ENCODE results near the gene PTPRM. TPM values are rescaled to one million over a fixed set of nuclear protein-coding genes. Genes with fewer than 3 reads are reported as not detected.

Gene PTPRM
- total RNA-seq, 1 donor from 2014 or later = 4.5 TPM

- Mint-ChIP-seq H3K27ac (no peak overlapping the region), H3K4me3 (ENCODE audit: low read depth) (no peak overlapping the region), H3K27me3 (ENCODE audit: low read depth) (no peaks in the 10 kb centered on the region), H3K4me1 (ENCODE audit: low read depth) (no peaks in the 10 kb centered on the region), H3K36me3 (ENCODE audit: low read depth) (no peaks in the 10 kb centered on the region), H3K9me3 (peaks cover 2% of the 10 kb centered on the region)
- intact Hi-C loops (cut with micrococcal nuclease) = no loop called here
- no peak for DNase-seq (ENCODE audit: low spot score)
Measured at GRCh38 chr18:7871560-7872456, 304.7 kb downstream of the PTPRM start.

DNA sequence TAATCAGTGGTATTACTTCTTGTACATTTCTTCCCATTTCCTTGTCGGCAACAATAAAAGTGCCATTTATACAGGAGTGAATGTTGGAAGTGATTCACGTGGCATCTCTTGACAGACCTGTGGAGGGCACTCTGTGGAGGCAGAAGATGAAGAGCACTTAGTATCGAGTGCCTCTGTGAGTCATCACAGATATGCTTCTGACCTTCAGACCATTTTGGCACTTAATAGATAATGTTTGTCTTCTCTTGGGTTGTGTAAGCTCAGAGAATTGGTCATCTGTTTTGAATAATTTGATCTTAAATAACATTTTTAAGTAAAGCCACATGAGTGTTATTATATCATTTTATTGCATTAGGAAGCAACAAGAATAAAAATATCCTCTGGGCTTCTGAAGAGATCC, 305.5 kb downstream of the PTPRM start:
- DNase-seq (ENCODE audit: low spot score) = no peak
- no peak overlapping the region for H3K4me3 Mint-ChIP-seq (ENCODE audit: low read depth)
- no peaks in the 10 kb centered on the region for H3K9me3 Mint-ChIP-seq
- H3K4me1 Mint-ChIP-seq (ENCODE audit: low read depth) = no peaks in the 10 kb centered on the region
- H3K27me3 Mint-ChIP-seq (ENCODE audit: low read depth) = no peaks in the 10 kb centered on the region
- H3K36me3 Mint-ChIP-seq (ENCODE audit: low read depth) = no peaks in the 10 kb centered on the region
- no peak overlapping the region for H3K27ac Mint-ChIP-seq
- intact Hi-C loops (cut with micrococcal nuclease) = no loop called here

- H3K36me3 Mint-ChIP-seq (ENCODE audit: low read depth) = no peaks in the 10 kb centered on the region
Measured at GRCh38 chr18:7873316-7873715, 306.2 kb downstream of the PTPRM start.

GRCh38 chr18:7876354-7877104, 309.4 kb downstream of the PTPRM start:
- Mint-ChIP-seq H3K27me3 (ENCODE audit: low read depth) (no peaks in the 10 kb centered on the region), H3K36me3 (ENCODE audit: low read depth) (no peaks in the 10 kb centered on the region), H3K4me1 (ENCODE audit: low read depth) (no peaks in the 10 kb centered on the region), H3K9me3 (no peaks in the 10 kb centered on the region), H3K27ac (no peak overlapping the region), H3K4me3 (ENCODE audit: low read depth) (no peak overlapping the region)
- no peak for DNase-seq (ENCODE audit: low spot score)
- intact Hi-C loops (cut with micrococcal nuclease) = no loop called here

More at GRCh38 chr18:7873316-7873715, 306.2 kb downstream of the PTPRM start:
- DNase-seq (ENCODE audit: low spot score) = no peak
- H3K4me1 Mint-ChIP-seq (ENCODE audit: low read depth) = no peaks in the 10 kb centered on the region
- H3K4me3 Mint-ChIP-seq (ENCODE audit: low read depth) = no peak overlapping the region
- intact Hi-C loops (cut with micrococcal nuclease) = no loop called here
- H3K27me3 Mint-ChIP-seq (ENCODE audit: low read depth) = no peaks in the 10 kb centered on the region
- H3K9me3 Mint-ChIP-seq = no peaks in the 10 kb centered on the region
- H3K27ac Mint-ChIP-seq = no peak overlapping the region

DNA sequence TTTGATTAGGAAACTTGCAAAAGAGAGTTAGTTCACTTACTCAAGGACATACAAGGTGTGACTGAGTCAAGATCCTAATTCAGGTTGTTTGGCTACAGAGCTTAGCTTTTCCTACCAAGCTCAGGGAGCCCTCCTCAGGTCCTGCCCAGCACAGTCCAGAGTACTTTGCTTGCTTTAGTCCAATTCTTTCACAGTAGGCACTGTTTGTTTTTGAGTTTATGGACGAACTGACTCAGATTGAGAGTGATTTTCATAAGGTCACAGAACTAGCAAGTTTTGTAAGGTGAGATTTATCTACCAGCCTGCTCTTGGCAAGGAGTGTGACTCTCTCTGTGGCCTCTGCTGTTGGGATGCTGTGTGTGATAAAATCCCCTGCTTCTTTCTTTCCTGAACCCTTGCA, 310.5 kb downstream of the PTPRM start:
- H3K27ac Mint-ChIP-seq = no peak overlapping the region
- intact Hi-C loops (cut with micrococcal nuclease) = loop anchor here (2.0 kb wide), 1 partner anchor 77 kb away; no protein-coding TSS in a partner anchor
- no peaks in the 10 kb centered on the region for H3K9me3 Mint-ChIP-seq
- H3K4me1 Mint-ChIP-seq (ENCODE audit: low read depth) = no peaks in the 10 kb centered on the region
- no peaks in the 10 kb centered on the region for H3K36me3 Mint-ChIP-seq (ENCODE audit: low read depth)
- peaks cover 1% of the 10 kb centered on the region for H3K27me3 Mint-ChIP-seq (ENCODE audit: low read depth)
- no peak for DNase-seq (ENCODE audit: low spot score)
- no peak overlapping the region for H3K4me3 Mint-ChIP-seq (ENCODE audit: low read depth)

- no peaks in the 10 kb centered on the region for H3K36me3 Mint-ChIP-seq (ENCODE audit: low read depth)
- DNase-seq (ENCODE audit: low spot score) = no peak
- no peak overlapping the region for H3K27ac Mint-ChIP-seq
- H3K4me1 Mint-ChIP-seq (ENCODE audit: low read depth) = no peaks in the 10 kb centered on the region
- H3K9me3 Mint-ChIP-seq = no peaks in the 10 kb centered on the region
- no peak overlapping the region for H3K4me3 Mint-ChIP-seq (ENCODE audit: low read depth)
- H3K27me3 Mint-ChIP-seq (ENCODE audit: low read depth) = peaks cover 2% of the 10 kb centered on the region
- intact Hi-C loops (cut with micrococcal nuclease) = loop anchor here (2.0 kb wide), 1 partner anchor 76 kb away; no protein-coding TSS in a partner anchor
Measured at GRCh38 chr18:7878265-7879211, 311.4 kb downstream of the PTPRM start.

- no peak overlapping the region for H3K27ac Mint-ChIP-seq
- no peaks in the 10 kb centered on the region for H3K36me3 Mint-ChIP-seq (ENCODE audit: low read depth)
- no peaks in the 10 kb centered on the region for H3K4me1 Mint-ChIP-seq (ENCODE audit: low read depth)
- intact Hi-C loops (cut with micrococcal nuclease) = loop anchor here (2.0 kb wide), 1 partner anchor 75 kb away; no protein-coding TSS in a partner anchor
- no peak overlapping the region for H3K4me3 Mint-ChIP-seq (ENCODE audit: low read depth)
- no peaks in the 10 kb centered on the region for H3K9me3 Mint-ChIP-seq
- DNase-seq (ENCODE audit: low spot score) = no peak
- peaks cover 2% of the 10 kb centered on the region for H3K27me3 Mint-ChIP-seq (ENCODE audit: low read depth)
Measured at GRCh38 chr18:7879717-7880116, 312.6 kb downstream of the PTPRM start.

DNA sequence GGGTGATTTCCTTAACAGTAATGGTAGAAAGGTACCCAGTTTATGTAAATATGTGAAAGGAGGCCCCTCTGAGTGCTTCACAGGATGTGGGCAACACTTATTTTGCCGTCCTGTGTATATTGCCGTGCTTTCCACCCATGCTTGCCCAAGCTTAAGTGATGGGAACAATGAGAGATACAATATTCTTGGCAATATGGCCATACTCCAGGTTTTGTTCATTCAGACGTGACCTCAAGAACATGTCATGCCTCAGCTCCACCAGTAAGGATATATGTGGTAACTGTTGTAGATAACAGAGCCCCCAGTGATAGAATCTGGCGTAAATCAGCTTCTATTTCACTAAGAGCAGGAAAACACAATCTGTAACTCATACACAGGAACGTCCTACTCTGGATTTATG, 318.7 kb downstream of the PTPRM start:
- Mint-ChIP-seq H3K27ac (no peak overlapping the region), H3K36me3 (ENCODE audit: low read depth) (no peaks in the 10 kb centered on the region), H3K9me3 (no peaks in the 10 kb centered on the region), H3K4me1 (ENCODE audit: low read depth) (no peaks in the 10 kb centered on the region), H3K27me3 (ENCODE audit: low read depth) (peaks cover 2% of the 10 kb centered on the region), H3K4me3 (ENCODE audit: low read depth) (no peak overlapping the region)
- intact Hi-C loops (cut with micrococcal nuclease) = no loop called here
- no peak for DNase-seq (ENCODE audit: low spot score)

DNA sequence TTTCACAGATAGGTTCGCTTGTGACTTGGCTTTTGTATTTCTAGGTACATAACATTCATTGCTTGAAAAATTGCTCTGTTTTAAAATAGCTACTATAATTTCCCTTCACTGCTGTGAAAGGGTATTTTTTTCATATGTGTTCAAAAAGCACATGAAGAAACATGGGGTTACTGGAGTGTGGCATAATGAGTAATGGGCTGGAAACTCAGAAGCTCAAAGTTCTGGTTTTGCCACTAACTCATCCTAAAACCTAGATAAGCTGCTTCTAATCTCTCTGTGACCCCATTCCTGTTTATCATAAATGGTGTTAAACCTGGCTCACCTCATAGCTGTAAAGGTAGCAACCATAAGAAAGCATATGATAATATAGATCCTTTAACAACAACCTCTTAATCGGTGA, 319.3 kb downstream of the PTPRM start:
- no peak for DNase-seq (ENCODE audit: low spot score)
- Mint-ChIP-seq H3K27me3 (ENCODE audit: low read depth) (peaks cover 2% of the 10 kb centered on the region), H3K4me1 (ENCODE audit: low read depth) (no peaks in the 10 kb centered on the region), H3K27ac (no peak overlapping the region), H3K36me3 (ENCODE audit: low read depth) (no peaks in the 10 kb centered on the region), H3K9me3 (no peaks in the 10 kb centered on the region), H3K4me3 (ENCODE audit: low read depth) (no peak overlapping the region)
- intact Hi-C loops (cut with micrococcal nuclease) = no loop called here

DNA sequence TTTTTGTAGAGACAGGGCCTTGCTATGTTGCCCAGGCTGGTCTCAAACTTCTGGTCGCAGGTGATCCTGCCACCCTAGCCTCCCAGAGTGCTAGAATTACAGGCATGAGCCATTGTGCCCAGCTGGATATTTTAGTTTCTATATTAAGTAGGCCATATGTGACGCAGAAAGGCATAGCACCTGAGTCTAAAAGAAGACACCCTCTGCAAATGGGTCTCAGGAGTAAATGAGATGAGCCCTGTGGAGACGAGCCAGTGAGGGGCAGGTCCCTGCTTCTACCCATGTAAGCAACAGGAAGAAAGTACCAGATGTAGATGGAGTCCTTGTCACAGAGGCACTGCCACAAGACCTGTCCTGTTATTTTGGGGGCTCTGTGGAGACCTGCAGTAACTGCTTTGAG, 322.4 kb downstream of the PTPRM start:
- Mint-ChIP-seq H3K4me3 (ENCODE audit: low read depth) (no peak overlapping the region), H3K36me3 (ENCODE audit: low read depth) (no peaks in the 10 kb centered on the region), H3K27me3 (ENCODE audit: low read depth) (no peaks in the 10 kb centered on the region), H3K4me1 (ENCODE audit: low read depth) (no peaks in the 10 kb centered on the region), H3K27ac (no peak overlapping the region), H3K9me3 (no peaks in the 10 kb centered on the region)
- no peak for DNase-seq (ENCODE audit: low spot score)
- intact Hi-C loops (cut with micrococcal nuclease) = no loop called here

- intact Hi-C loops (cut with micrococcal nuclease) = no loop called here
- no peaks in the 10 kb centered on the region for H3K9me3 Mint-ChIP-seq
- no peaks in the 10 kb centered on the region for H3K27me3 Mint-ChIP-seq (ENCODE audit: low read depth)
- no peaks in the 10 kb centered on the region for H3K4me1 Mint-ChIP-seq (ENCODE audit: low read depth)
- H3K4me3 Mint-ChIP-seq (ENCODE audit: low read depth) = no peak overlapping the region
- no peak overlapping the region for H3K27ac Mint-ChIP-seq
- no peak for DNase-seq (ENCODE audit: low spot score)
- H3K36me3 Mint-ChIP-seq (ENCODE audit: low read depth) = no peaks in the 10 kb centered on the region
Measured at GRCh38 chr18:7890075-7890474, 323.0 kb downstream of the PTPRM start.

GRCh38 chr18:7892556-7892955, 325.4 kb downstream of the PTPRM start:
- Mint-ChIP-seq H3K27ac (no peak overlapping the region), H3K4me1 (ENCODE audit: low read depth) (no peaks in the 10 kb centered on the region), H3K36me3 (ENCODE audit: low read depth) (no peaks in the 10 kb centered on the region), H3K9me3 (no peaks in the 10 kb centered on the region), H3K27me3 (ENCODE audit: low read depth) (no peaks in the 10 kb centered on the region), H3K4me3 (ENCODE audit: low read depth) (no peak overlapping the region)
- DNase-seq (ENCODE audit: low spot score) = no peak
- intact Hi-C loops (cut with micrococcal nuclease) = no loop called here

Measured in activated T-helper 2 cell treated with anti-CD3 and anti-CD28 coated beads, Interferon-gamma antibody, Interleukin-2, Interleukin-4, amounts not matched to agents 10 μg/mL and 5 μg/mL and 100 μg/mL, durations not matched to agents 14 hours and 24 hours and 36 hours (primary cell).